K562 (cell line): Measurements from ENCODE around the gene PRKCB. TPM values are rescaled to one million over a fixed set of nuclear protein-coding genes. Genes with fewer than 3 reads are reported as not detected.

Source experiments
- EGR1 ChIP-seq: fragments of 450-650 bp; conservative IDR thresholded peaks from 2 replicates; pipeline ENCODE4 v1.6.1; 2017; ENCODE audit warnings: mild to moderate bottlenecking
- JUND ChIP-seq, 2 experiments: IDR thresholded peaks; 2 replicates in 1 of 2; 3 replicates in 1 of 2; pipeline ENCODE4 v1.6.1; 2011; ENCODE audit warnings: borderline replicate concordance in 2 of 2, low read depth in 2 of 2, low read length in 2 of 2, improper control_type of control experiment in 1 of 2, missing biosample characterization in 1 of 2, missing genetic modification characterization in 1 of 2, missing genetic modification reagents in 1 of 2
- LEF1 ChIP-seq: fragments of 450-650 bp; IDR thresholded peaks from 2 replicates; pipeline ENCODE4 v1.6.1; 2016; ENCODE audit warnings: mild to moderate bottlenecking
- MECOM ChIP-seq: fragments of 250-450 bp; sonication (Bioruptor Pico); IDR thresholded peaks from 2 replicates; pipeline ENCODE4 v1.8.0; 2022; ENCODE audit warnings: inconsistent platforms
- MEIS2 ChIP-seq: fragments of 450-650 bp; IDR thresholded peaks from 2 replicates; pipeline ENCODE4 v1.6.1; 2014; ENCODE audit warnings: mild to moderate bottlenecking; ENCODE audit not compliant: partially characterized antibody
- MGA ChIP-seq: fragments of 450-650 bp; IDR thresholded peaks from 2 replicates; pipeline ENCODE4 v1.6.1; 2016; ENCODE audit warnings: mild to moderate bottlenecking, moderate library complexity
- MNT ChIP-seq, 2 experiments: fragments of 450-650 bp; conservative IDR thresholded peaks; 2 replicates each; pipeline ENCODE4 v1.6.1; 2017; ENCODE audit warnings: mild to moderate bottlenecking in 2 of 2, moderate library complexity in 2 of 2
- ZNF589 ChIP-seq: fragments of 200-800 bp; sonication (Bioruptor generic); IDR thresholded peaks from 2 replicates; pipeline ENCODE4 v1.6.1; 2016; ENCODE audit warnings: low read depth, missing genetic modification characterization, missing compliant biosample characterization
- ZNF592 ChIP-seq: fragments of 450-650 bp; IDR thresholded peaks from 2 replicates; pipeline ENCODE4 v1.6.1; 2017; ENCODE audit warnings: antibody characterized with exemption, mild to moderate bottlenecking
- ZNF668 ChIP-seq: fragments of 250-450 bp; sonication (Bioruptor Pico); IDR thresholded peaks from 2 replicates; pipeline ENCODE4 v1.8.0; 2022; ENCODE audit warnings: mild to moderate bottlenecking, inconsistent platforms
- polyA plus RNA-seq, 8 experiments: library from polyadenylated mRNA; depleted of rRNA in 4 of 8; stranded (reverse) in 5 of 8; unstranded in 3 of 8; fragments of >200 nt; fragmentation: Nextera tagmentation in 2 of 8; fragmentation: Illumina TruSeq in 1 of 8; extraction: Ambion mirVana in 2 of 8; extraction: Trizol in 1 of 8; gene quantifications; 2 replicates each; pipeline versions ENCODE4 v1.2.1 to v1.2.3, GENCODE V29; 2011 to 2014; ENCODE audit warnings: inconsistent platforms in 1 of 8, missing spikeins in 1 of 8
- total RNA-seq, 7 experiments: library from RNA; depleted of rRNA in 6 of 7; stranded (reverse); fragments of >200 nt in 6 of 7; fragmentation: Illumina TruSeq in 2 of 7; extraction: Trizol in 2 of 7; gene quantifications; 2 replicates each; pipeline versions ENCODE4 v1.2.1 to v1.2.3, GENCODE V29; 2011 to 2021; ENCODE audit warnings: low replicate concordance in 1 of 7

The PRKCB gene
- total and polyA plus RNA-seq, 9 of the 15 experiments (the other 6 are each of a cell fraction or from before 2014, with no cell fraction given) = 49.9 to 276 (median 148) TPM

- TF ChIP-seq MNT (conservative IDR thresholded peaks at IDR 0.05) = peak; percentile 63 to 68; a peak in 3 of 4 replicates
- peak; percentile 67 for TF ChIP-seq ZNF668 (CRISPR knock-in tag)
- TF ChIP-seq ZNF589 (CRISPR knock-in tag) = peak; percentile 56; the same call in 1 of the 2 replicates
- TF ChIP-seq EGR1 = peak; percentile 48; the same call in 1 of the 2 replicates
- peak; percentile 36; the same call in 1 of the 2 replicates for TF ChIP-seq LEF1
- TF ChIP-seq MGA = peak; percentile 80
- no peak for TF ChIP-seq JUND (IDR thresholded peaks at IDR 0.05; ENCODE audit: borderline replicate concordance, low read depth, low read length)
- no peak for TF ChIP-seq JUND (tag; IDR thresholded peaks at IDR 0.05; ENCODE audit: borderline replicate concordance, low read depth, low read length)
- peak; percentile 75 for TF ChIP-seq MEIS2
- 0 out of 2 replicates have a peak, but pooled peaks have one; percentile 23 for TF ChIP-seq ZNF592
- peak; percentile 62; the same call in 1 of the 2 replicates for TF ChIP-seq MECOM (CRISPR knock-in tag)
Observed at GRCh38 chr16:23950898-23951297, 115.1 kb downstream of the PRKCB start (continued).
